HEK293 (cell line): ENCODE results near the gene TMEM63B.

Experiments used
- CTCF ChIA-PET: fragments of 350-600 bp; formaldehyde crosslinking; extraction: SDS; loops from one replicate; lab custom pipeline; 2021; ENCODE audit warnings: antibody characterized with exemption; lab: Yijun Ruan, JAX
- POLR2A ChIA-PET: fragments of 300-600 bp; formaldehyde crosslinking; extraction: SDS; loops from one replicate; lab custom pipeline; 2020; ENCODE audit warnings: antibody characterized with exemption, inconsistent platforms; lab: Yijun Ruan, JAX
- H3K27ac ChIP-seq: fragments of 200-500 bp; sonication (Bioruptor generic); 2 replicates; pipeline ENCODE4 v1.5.1; 2014; ENCODE audit warnings: low read depth, low read length, control low read depth, inconsistent platforms; ENCODE audit errors: extremely low read depth
- H3K36me3 ChIP-seq, 2 experiments: fragments of 200-500 bp in 1 of 2; sonication (Bioruptor generic) in 1 of 2; 1 replicate in 1 of 2; 2 replicates in 1 of 2; pipeline ENCODE4 v1.5.1; 2014 to 2017; ENCODE audit warnings: inconsistent platforms in 2 of 2, low read length in 2 of 2; ENCODE audit not compliant: control insufficient read depth in 2 of 2, insufficient read depth in 1 of 2
- H3K4me1 ChIP-seq: fragments of 200-500 bp; sonication (Bioruptor generic); 2 replicates; pipeline ENCODE4 v1.5.1; 2014; ENCODE audit warnings: mild to moderate bottlenecking, low read length, inconsistent platforms; ENCODE audit not compliant: control insufficient read depth, insufficient read depth
- H3K4me3 ChIP-seq: 2 replicates; pipeline ENCODE4 v1.5.1; 2011; ENCODE audit warnings: low read depth, mild to moderate bottlenecking, control low read depth, low read length, moderate library complexity
- H3K9me3 ChIP-seq: fragments of 200-500 bp; sonication (Bioruptor generic); 2 replicates; pipeline ENCODE4 v1.5.1; 2014; ENCODE audit warnings: low read depth, low read length, inconsistent platforms; ENCODE audit not compliant: control insufficient read depth, insufficient read depth
- BCL11B ChIP-seq: fragments of 450-650 bp; formaldehyde crosslinking; IDR thresholded peaks from 2 replicates; pipeline ENCODE4 v1.5.1; 2016; ENCODE audit warnings: low read depth, missing biosample characterization, missing genetic modification characterization
- KLF1 ChIP-seq: fragments of 450-650 bp; formaldehyde crosslinking; IDR thresholded peaks from 2 replicates; pipeline ENCODE4 v1.5.1; 2016; ENCODE audit warnings: missing biosample characterization, missing genetic modification characterization
- MZF1 ChIP-seq: fragments of 450-650 bp; formaldehyde crosslinking; IDR thresholded peaks from 2 replicates; pipeline ENCODE4 v1.5.1; 2017; ENCODE audit warnings: missing biosample characterization, missing genetic modification characterization, borderline replicate concordance
- ZBTB7A ChIP-seq: fragments of 450-650 bp; formaldehyde crosslinking; IDR thresholded peaks from 2 replicates; pipeline ENCODE4 v1.5.1; 2016; ENCODE audit warnings: low read depth, missing biosample characterization, missing genetic modification characterization
- ZFP69B ChIP-seq: fragments of 450-650 bp; formaldehyde crosslinking; IDR thresholded peaks from 2 replicates; pipeline ENCODE4 v1.5.1; 2016; ENCODE audit warnings: missing biosample characterization, missing genetic modification characterization
- ZNF114 ChIP-seq: fragments of 450-650 bp; formaldehyde crosslinking; IDR thresholded peaks from 2 replicates; pipeline ENCODE4 v1.5.0; 2017; ENCODE audit warnings: missing biosample characterization, missing genetic modification characterization
- ZNF169 ChIP-seq: fragments of 450-650 bp; formaldehyde crosslinking; IDR thresholded peaks from 2 replicates; pipeline ENCODE4 v1.5.1; 2016; ENCODE audit warnings: missing biosample characterization, missing genetic modification characterization
- ZNF2 ChIP-seq: fragments of 450-650 bp; formaldehyde crosslinking; IDR thresholded peaks from 2 replicates; pipeline ENCODE4 v1.5.1; 2016; ENCODE audit warnings: missing biosample characterization, missing genetic modification characterization
- ZNF335 ChIP-seq: fragments of 450-650 bp; formaldehyde crosslinking; conservative IDR thresholded peaks from 2 replicates; pipeline ENCODE4 v1.5.1; 2016; ENCODE audit warnings: missing biosample characterization, missing genetic modification characterization
- ZNF354C ChIP-seq: fragments of 450-650 bp; formaldehyde crosslinking; IDR thresholded peaks from 2 replicates; pipeline ENCODE4 v1.5.1; 2016; ENCODE audit warnings: missing biosample characterization, missing genetic modification characterization, low read depth, borderline replicate concordance
- ZNF596 ChIP-seq: fragments of 450-650 bp; IDR thresholded peaks from 2 replicates; pipeline ENCODE4 v1.5.0; 2018; ENCODE audit warnings: missing biosample characterization, mild to moderate bottlenecking, missing genetic modification characterization, moderate library complexity
- ZNF76 ChIP-seq: fragments of 450-650 bp; formaldehyde crosslinking; IDR thresholded peaks from 2 replicates; pipeline ENCODE4; 2016; ENCODE audit warnings: low read depth, missing biosample characterization, missing genetic modification characterization, borderline replicate concordance
- ZNF785 ChIP-seq: fragments of 450-650 bp; formaldehyde crosslinking; IDR thresholded peaks from 2 replicates; pipeline ENCODE4 v1.5.1; 2016; ENCODE audit warnings: missing biosample characterization, missing genetic modification characterization
- TF ChIP-seq, protein P1 (sequence below): sonication (generic); formaldehyde crosslinking; IDR thresholded peaks from 2 replicates; pipeline ENCODE4 v1.8.1; 2022; ENCODE audit warnings: mild to moderate bottlenecking, moderate library complexity, missing genetic modification reagents
- TF ChIP-seq, protein P2 (sequence below): fragments of 450-650 bp; formaldehyde crosslinking; IDR thresholded peaks from 2 replicates; pipeline ENCODE4 v1.5.1; 2017; ENCODE audit warnings: missing biosample characterization, missing genetic modification characterization
- TF ChIP-seq, protein P3 (sequence below): fragments of 450-650 bp; formaldehyde crosslinking; IDR thresholded peaks from 2 replicates; pipeline ENCODE4 v1.5.1; 2017; ENCODE audit warnings: missing biosample characterization, missing genetic modification characterization
- TF ChIP-seq, protein P4 (sequence below): fragments of 450-650 bp; formaldehyde crosslinking; IDR thresholded peaks from 2 replicates; pipeline ENCODE4 v1.5.1; 2017; ENCODE audit warnings: missing biosample characterization, missing genetic modification characterization

The TMEM63B gene

DNA sequence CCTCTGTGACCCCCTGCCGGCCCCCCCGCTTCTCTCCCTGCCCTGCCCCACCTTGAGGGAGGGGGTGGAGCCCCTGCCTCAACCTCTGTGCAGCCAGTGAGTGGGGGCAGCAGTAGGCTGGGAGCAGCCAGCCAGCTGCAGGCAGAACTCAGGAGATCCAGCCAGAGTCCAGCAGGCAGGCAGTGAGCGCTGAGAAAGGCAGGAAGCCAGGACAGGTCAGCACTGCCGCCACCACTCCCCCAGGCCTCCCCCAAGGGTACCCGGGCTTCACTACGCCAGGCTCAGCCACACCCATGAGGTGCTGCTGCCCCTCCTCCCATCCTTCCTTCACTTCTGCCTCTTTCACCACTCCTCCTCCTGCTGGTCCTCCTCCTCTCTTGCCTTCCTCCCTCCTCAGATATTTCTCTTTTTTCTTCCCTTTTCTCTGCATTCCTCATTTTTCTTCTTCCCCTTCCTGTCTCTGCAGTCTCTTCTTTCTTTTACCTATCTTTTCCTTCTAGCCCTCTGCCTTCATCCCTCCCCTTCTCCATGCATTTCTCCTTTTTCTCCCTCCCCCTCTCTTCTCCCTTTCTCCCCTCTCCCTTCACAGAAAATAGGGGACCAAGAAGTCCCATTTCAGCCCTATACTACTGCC is 11.5 kb downstream of the TMEM63B start (continued):
- TF ChIP-seq ZNF354C (no peak), ZFP69B (tag by site-specific recombination) (no peak), ZNF785 (tag by site-specific recombination) (no peak), ZNF169 (tag by site-specific recombination) (no peak), ZNF114 (tag by site-specific recombination) (no peak), KLF1 (tag by site-specific recombination) (peak; percentile 37; the same call in 1 of the 2 replicates)
- TF ChIP-seq, protein P1, sequence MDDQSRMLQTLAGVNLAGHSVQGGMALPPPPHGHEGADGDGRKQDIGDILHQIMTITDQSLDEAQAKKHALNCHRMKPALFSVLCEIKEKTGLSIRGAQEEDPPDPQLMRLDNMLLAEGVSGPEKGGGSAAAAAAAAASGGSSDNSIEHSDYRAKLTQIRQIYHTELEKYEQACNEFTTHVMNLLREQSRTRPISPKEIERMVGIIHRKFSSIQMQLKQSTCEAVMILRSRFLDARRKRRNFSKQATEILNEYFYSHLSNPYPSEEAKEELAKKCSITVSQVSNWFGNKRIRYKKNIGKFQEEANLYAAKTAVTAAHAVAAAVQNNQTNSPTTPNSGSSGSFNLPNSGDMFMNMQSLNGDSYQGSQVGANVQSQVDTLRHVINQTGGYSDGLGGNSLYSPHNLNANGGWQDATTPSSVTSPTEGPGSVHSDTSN (CRISPR knock-in tag): no peak

DNA sequence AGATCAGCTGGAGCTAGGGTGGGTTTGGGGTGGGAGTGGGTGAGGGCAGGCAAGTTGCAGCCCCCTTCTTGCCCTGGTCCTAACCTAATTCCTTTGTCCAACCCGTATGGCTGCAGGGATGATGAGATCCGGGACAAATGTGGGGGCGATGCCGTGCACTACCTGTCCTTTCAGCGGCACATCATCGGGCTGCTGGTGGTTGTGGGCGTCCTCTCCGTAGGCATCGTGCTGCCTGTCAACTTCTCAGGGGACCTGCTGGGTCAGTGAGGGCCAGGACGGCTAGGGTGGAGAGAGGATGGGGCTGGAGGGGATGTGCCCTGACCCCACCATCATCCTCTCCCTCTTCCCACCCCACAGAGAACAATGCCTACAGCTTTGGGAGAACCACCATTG is 12.0 kb downstream of the TMEM63B start:
- peaks cover 12 to 70% of the 10 kb centered on the region in 2 experiments; a peak in 2 of 3 replicates for H3K36me3 ChIP-seq
- H3K9me3 ChIP-seq: no peaks in the 10 kb centered on the region
- no peak overlapping the region for H3K27ac ChIP-seq
- no peaks in the 10 kb centered on the region for H3K4me1 ChIP-seq
- TF ChIP-seq ZNF2 (tag by site-specific recombination) (no peak), BCL11B (no peak), ZNF354C (no peak), ZNF335 (tag by site-specific recombination) (no peak), ZNF76 (tag by site-specific recombination) (no peak), MZF1 (tag by site-specific recombination) (no peak), ZNF596 (tag by site-specific recombination) (no peak), ZBTB7A (tag by site-specific recombination) (no peak)
- TF ChIP-seq, protein P2, sequence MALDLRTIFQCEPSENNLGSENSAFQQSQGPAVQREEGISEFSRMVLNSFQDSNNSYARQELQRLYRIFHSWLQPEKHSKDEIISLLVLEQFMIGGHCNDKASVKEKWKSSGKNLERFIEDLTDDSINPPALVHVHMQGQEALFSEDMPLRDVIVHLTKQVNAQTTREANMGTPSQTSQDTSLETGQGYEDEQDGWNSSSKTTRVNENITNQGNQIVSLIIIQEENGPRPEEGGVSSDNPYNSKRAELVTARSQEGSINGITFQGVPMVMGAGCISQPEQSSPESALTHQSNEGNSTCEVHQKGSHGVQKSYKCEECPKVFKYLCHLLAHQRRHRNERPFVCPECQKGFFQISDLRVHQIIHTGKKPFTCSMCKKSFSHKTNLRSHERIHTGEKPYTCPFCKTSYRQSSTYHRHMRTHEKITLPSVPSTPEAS: no peak
- TF ChIP-seq, protein P3, sequence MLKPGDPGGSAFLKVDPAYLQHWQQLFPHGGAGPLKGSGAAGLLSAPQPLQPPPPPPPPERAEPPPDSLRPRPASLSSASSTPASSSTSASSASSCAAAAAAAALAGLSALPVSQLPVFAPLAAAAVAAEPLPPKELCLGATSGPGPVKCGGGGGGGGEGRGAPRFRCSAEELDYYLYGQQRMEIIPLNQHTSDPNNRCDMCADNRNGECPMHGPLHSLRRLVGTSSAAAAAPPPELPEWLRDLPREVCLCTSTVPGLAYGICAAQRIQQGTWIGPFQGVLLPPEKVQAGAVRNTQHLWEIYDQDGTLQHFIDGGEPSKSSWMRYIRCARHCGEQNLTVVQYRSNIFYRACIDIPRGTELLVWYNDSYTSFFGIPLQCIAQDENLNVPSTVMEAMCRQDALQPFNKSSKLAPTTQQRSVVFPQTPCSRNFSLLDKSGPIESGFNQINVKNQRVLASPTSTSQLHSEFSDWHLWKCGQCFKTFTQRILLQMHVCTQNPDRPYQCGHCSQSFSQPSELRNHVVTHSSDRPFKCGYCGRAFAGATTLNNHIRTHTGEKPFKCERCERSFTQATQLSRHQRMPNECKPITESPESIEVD (tag by site-specific recombination): no peak
- TF ChIP-seq, protein P4, sequence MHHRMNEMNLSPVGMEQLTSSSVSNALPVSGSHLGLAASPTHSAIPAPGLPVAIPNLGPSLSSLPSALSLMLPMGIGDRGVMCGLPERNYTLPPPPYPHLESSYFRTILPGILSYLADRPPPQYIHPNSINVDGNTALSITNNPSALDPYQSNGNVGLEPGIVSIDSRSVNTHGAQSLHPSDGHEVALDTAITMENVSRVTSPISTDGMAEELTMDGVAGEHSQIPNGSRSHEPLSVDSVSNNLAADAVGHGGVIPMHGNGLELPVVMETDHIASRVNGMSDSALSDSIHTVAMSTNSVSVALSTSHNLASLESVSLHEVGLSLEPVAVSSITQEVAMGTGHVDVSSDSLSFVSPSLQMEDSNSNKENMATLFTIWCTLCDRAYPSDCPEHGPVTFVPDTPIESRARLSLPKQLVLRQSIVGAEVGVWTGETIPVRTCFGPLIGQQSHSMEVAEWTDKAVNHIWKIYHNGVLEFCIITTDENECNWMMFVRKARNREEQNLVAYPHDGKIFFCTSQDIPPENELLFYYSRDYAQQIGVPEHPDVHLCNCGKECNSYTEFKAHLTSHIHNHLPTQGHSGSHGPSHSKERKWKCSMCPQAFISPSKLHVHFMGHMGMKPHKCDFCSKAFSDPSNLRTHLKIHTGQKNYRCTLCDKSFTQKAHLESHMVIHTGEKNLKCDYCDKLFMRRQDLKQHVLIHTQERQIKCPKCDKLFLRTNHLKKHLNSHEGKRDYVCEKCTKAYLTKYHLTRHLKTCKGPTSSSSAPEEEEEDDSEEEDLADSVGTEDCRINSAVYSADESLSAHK (tag by site-specific recombination): no peak
- POLR2A ChIA-PET: interaction anchor here (1.5 kb wide), 1 partner anchor 12 kb away, joined by 3 read pairs; the partner anchor contains the start of genes MRPL14 and TMEM63B
- CTCF ChIA-PET: no interaction called here
- H3K4me3 ChIP-seq: no peak overlapping the region
